HepG2 (cell line): ENCODE measurements around the gene CMTM4. TPM values are rescaled to one million over a fixed set of nuclear protein-coding genes. Genes with fewer than 3 reads are reported as not detected.

Experiments used
- CENPT ChIP-seq: sonication (generic); formaldehyde crosslinking; IDR thresholded peaks from 2 replicates; pipeline ENCODE4 v1.8.0; 2022; ENCODE audit warnings: low read depth, mild to moderate bottlenecking, moderate library complexity, missing genetic modification reagents
- GATAD2A ChIP-seq: IDR thresholded peaks from 2 replicates; pipeline ENCODE4 v1.6.1; 2016
- HMGXB4 ChIP-seq, 2 experiments: sonication (generic) in 1 of 2; formaldehyde crosslinking in 1 of 2; IDR thresholded peaks; 2 replicates each; pipeline versions ENCODE4 v1.4.0 to v1.6.1; 2018 to 2020; ENCODE audit warnings: missing genetic modification reagents in 2 of 2, borderline replicate concordance in 1 of 2, low read depth in 1 of 2, mild to moderate bottlenecking in 1 of 2, missing biosample characterization in 1 of 2
- HNRNPLL ChIP-seq: fragments of 200-400 bp; formaldehyde crosslinking; IDR thresholded peaks from 2 replicates; pipeline ENCODE4 v1.6.1; 2017; ENCODE audit warnings: mild to moderate bottlenecking, low read depth, low read length; ENCODE audit not compliant: poor library complexity, severe bottlenecking
- KDM5B ChIP-seq: sonication (generic); formaldehyde crosslinking; IDR thresholded peaks from 2 replicates; pipeline ENCODE4 v1.4.0; 2020; ENCODE audit warnings: missing genetic modification reagents, mild to moderate bottlenecking, borderline replicate concordance
- MAX ChIP-seq: IDR thresholded peaks from 2 replicates; pipeline ENCODE4 v1.6.1; 2012; ENCODE audit warnings: inconsistent platforms
- MYC ChIP-seq: sonication (generic); formaldehyde crosslinking; IDR thresholded peaks from 2 replicates; pipeline ENCODE4 v1.9.0; 2021; ENCODE audit warnings: missing genetic modification reagents, borderline replicate concordance
- NR0B2 ChIP-seq: sonication (generic); formaldehyde crosslinking; IDR thresholded peaks from 2 replicates; pipeline ENCODE4 v1.4.0; 2020; ENCODE audit warnings: mild to moderate bottlenecking, missing genetic modification reagents
- PHF21A ChIP-seq: sonication (generic); formaldehyde crosslinking; IDR thresholded peaks from 2 replicates; pipeline ENCODE4 v1.5.0; 2020; ENCODE audit warnings: mild to moderate bottlenecking, missing genetic modification reagents
- POLR2A ChIP-seq, 2 experiments: IDR thresholded peaks; 2 replicates each; pipeline ENCODE4 v1.6.1; 2011; ENCODE audit warnings: low read depth in 2 of 2, low read length in 2 of 2, mild to moderate bottlenecking in 1 of 2, moderate library complexity in 1 of 2; ENCODE audit not compliant: insufficient read depth in 1 of 2
- TMF1 ChIP-seq: sonication (generic); formaldehyde crosslinking; IDR thresholded peaks from 2 replicates; pipeline ENCODE4 v1.8.1; 2022; ENCODE audit warnings: low read depth, missing genetic modification reagents
- XRCC5 ChIP-seq: fragments of 200-400 bp; formaldehyde crosslinking; optimal IDR thresholded peaks from 2 replicates; pipeline ENCODE3; 2017; ENCODE audit warnings: mild to moderate bottlenecking, low read length
- ZBTB1 ChIP-seq: sonication (generic); formaldehyde crosslinking; IDR thresholded peaks from 2 replicates; pipeline ENCODE4 v1.4.0; 2020; ENCODE audit warnings: missing genetic modification reagents, borderline replicate concordance
- ZNF317 ChIP-seq: sonication (generic); formaldehyde crosslinking; IDR thresholded peaks from 2 replicates; pipeline ENCODE4 v1.5.0; 2020; ENCODE audit warnings: mild to moderate bottlenecking, missing genetic modification reagents
- ZNF614 ChIP-seq: IDR thresholded peaks from 2 replicates; pipeline ENCODE4 v1.6.1; 2018; ENCODE audit warnings: missing biosample characterization, missing genetic modification reagents, inconsistent platforms, borderline replicate concordance
- ZNF619 ChIP-seq: sonication (generic); formaldehyde crosslinking; IDR thresholded peaks from 2 replicates; pipeline ENCODE4 v1.4.0; 2020; ENCODE audit warnings: mild to moderate bottlenecking, missing genetic modification reagents
- ZNF710 ChIP-seq: sonication (generic); formaldehyde crosslinking; IDR thresholded peaks from 2 replicates; pipeline ENCODE4 v1.5.0; 2020; ENCODE audit warnings: mild to moderate bottlenecking, missing genetic modification reagents, borderline replicate concordance
- polyA plus RNA-seq, 8 experiments: library from polyadenylated mRNA; depleted of rRNA in 3 of 8; stranded (reverse) in 7 of 8; unstranded in 1 of 8; fragments of >200 nt; fragmentation: Illumina TruSeq in 4 of 8; extraction: Trizol in 4 of 8; gene quantifications; 2 replicates each; pipeline versions ENCODE4 v1.2.1 to v1.2.3, GENCODE V29; 2011 to 2016; ENCODE audit warnings: low read depth in 4 of 8, missing spikeins in 1 of 8, mixed read lengths in 1 of 8; ENCODE audit not compliant: insufficient read depth in 1 of 8
- total RNA-seq, 5 experiments: library from RNA; depleted of rRNA; stranded (reverse); fragments of >200 nt; fragmentation: Illumina TruSeq; extraction: Trizol; gene quantifications; 2 replicates each; pipeline ENCODE4 v1.2.3, GENCODE V29; 2016; ENCODE audit warnings: low read depth in 1 of 5
- TF ChIP-seq, protein P1 (sequence below): sonication (generic); formaldehyde crosslinking; IDR thresholded peaks from 2 replicates; pipeline ENCODE4 v1.4.0; 2020; ENCODE audit warnings: missing genetic modification reagents
- TF ChIP-seq, protein P2 (sequence below): sonication (generic); formaldehyde crosslinking; IDR thresholded peaks from 2 replicates; pipeline ENCODE4 v1.4.0; 2020; ENCODE audit warnings: mild to moderate bottlenecking, missing genetic modification reagents

CMTM4 gene
- total and polyA plus RNA-seq, 2 of the 13 experiments (the other 11 are each of a cell fraction or from before 2014, with no cell fraction given), result 32.0 to 36.3 TPM

GRCh38 chr16:66696669-66697630 is at the start of gene CMTM4 (continued):
- TF ChIP-seq, protein P1, sequence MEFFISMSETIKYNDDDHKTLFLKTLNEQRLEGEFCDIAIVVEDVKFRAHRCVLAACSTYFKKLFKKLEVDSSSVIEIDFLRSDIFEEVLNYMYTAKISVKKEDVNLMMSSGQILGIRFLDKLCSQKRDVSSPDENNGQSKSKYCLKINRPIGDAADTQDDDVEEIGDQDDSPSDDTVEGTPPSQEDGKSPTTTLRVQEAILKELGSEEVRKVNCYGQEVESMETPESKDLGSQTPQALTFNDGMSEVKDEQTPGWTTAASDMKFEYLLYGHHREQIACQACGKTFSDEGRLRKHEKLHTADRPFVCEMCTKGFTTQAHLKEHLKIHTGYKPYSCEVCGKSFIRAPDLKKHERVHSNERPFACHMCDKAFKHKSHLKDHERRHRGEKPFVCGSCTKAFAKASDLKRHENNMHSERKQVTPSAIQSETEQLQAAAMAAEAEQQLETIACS (CRISPR knock-in tag), result 0 out of 2 replicates have a peak, but pooled peaks have one; percentile 27
- TF ChIP-seq CENPT (CRISPR knock-in tag) (no peak; the same call in 1 of the 2 replicates), MAX (peak; percentile 46; the same call in 1 of the 2 replicates), ZNF619 (CRISPR knock-in tag) (peak; percentile 56; the same call in 1 of the 2 replicates), PHF21A (CRISPR knock-in tag) (0 out of 2 replicates have a peak, but pooled peaks have one; percentile 31), ZNF317 (CRISPR knock-in tag) (0 out of 2 replicates have a peak, but pooled peaks have one; percentile 25), TMF1 (CRISPR knock-in tag) (peak; percentile 22; the same call in 1 of the 2 replicates), MYC (CRISPR knock-in tag) (peak; percentile 25), HMGXB4 (CRISPR knock-in tag; IDR thresholded peaks at IDR 0.05; ENCODE audit: borderline replicate concordance in 1 of 2, low read depth in 1 of 2) (peak in 1 of 2 experiments; percentile 33; a peak in 1 of 4 replicates), ZNF614 (CRISPR knock-in tag) (no peak), HNRNPLL (peak; percentile 44), KDM5B (CRISPR knock-in tag) (peak; percentile 75), ZBTB1 (CRISPR knock-in tag) (no peak), GATAD2A (0 out of 2 replicates have a peak, but pooled peaks have one; percentile 9), NR0B2 (CRISPR knock-in tag) (0 out of 2 replicates have a peak, but pooled peaks have one; percentile 47), ZNF710 (CRISPR knock-in tag) (0 out of 2 replicates have a peak, but pooled peaks have one; percentile 41), POLR2A (IDR thresholded peaks at IDR 0.05; ENCODE audit: insufficient read depth in 1 of 2, low read depth in 2 of 2, low read length in 2 of 2) (no peak), XRCC5 (peak; percentile 55)
- TF ChIP-seq, protein P2, sequence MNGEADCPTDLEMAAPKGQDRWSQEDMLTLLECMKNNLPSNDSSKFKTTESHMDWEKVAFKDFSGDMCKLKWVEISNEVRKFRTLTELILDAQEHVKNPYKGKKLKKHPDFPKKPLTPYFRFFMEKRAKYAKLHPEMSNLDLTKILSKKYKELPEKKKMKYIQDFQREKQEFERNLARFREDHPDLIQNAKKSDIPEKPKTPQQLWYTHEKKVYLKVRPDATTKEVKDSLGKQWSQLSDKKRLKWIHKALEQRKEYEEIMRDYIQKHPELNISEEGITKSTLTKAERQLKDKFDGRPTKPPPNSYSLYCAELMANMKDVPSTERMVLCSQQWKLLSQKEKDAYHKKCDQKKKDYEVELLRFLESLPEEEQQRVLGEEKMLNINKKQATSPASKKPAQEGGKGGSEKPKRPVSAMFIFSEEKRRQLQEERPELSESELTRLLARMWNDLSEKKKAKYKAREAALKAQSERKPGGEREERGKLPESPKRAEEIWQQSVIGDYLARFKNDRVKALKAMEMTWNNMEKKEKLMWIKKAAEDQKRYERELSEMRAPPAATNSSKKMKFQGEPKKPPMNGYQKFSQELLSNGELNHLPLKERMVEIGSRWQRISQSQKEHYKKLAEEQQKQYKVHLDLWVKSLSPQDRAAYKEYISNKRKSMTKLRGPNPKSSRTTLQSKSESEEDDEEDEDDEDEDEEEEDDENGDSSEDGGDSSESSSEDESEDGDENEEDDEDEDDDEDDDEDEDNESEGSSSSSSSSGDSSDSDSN (CRISPR knock-in tag), result peak; percentile 13; the same call in 1 of the 2 replicates
